Smooth muscle cell (in vitro differentiated cells): ENCODE results near the gene BIRC7. TPM values are rescaled to one million over a fixed set of nuclear protein-coding genes. Genes with fewer than 3 reads are reported as not detected.

Experiments
- DNase-seq: peaks from one replicate; lab custom pipeline; 2025; ENCODE audit not compliant: unreplicated experiment; lab: John Stamatoyannopoulos, UW
- H2AFZ ChIP-seq: fragments of 200-600 bp; sonication (generic); 2 replicates; pipeline ENCODE4 v1.6.0; 2016; ENCODE audit warnings: antibody characterized with exemption, low read depth, mild to moderate bottlenecking
- H3F3A ChIP-seq: fragments of 200-600 bp; sonication (generic); 2 replicates; pipeline ENCODE4 v1.6.0; 2017; ENCODE audit warnings: antibody characterized with exemption, low read depth
- H3K27ac ChIP-seq: fragments of 200-600 bp; sonication (generic); 2 replicates; pipeline ENCODE4 v1.5.1; 2016; ENCODE audit warnings: low read depth, mild to moderate bottlenecking
- H3K27me3 ChIP-seq: fragments of 200-600 bp; sonication (generic); 2 replicates; pipeline ENCODE4 v1.6.1; 2016; ENCODE audit warnings: low read depth, mild to moderate bottlenecking
- H3K36me3 ChIP-seq: fragments of 200-600 bp; sonication (generic); 2 replicates; pipeline ENCODE4 v1.5.1; 2016; ENCODE audit warnings: low read depth
- H3K4me1 ChIP-seq: fragments of 200-600 bp; sonication (generic); 2 replicates; pipeline ENCODE4 v1.5.1; 2016; ENCODE audit warnings: low read depth
- H3K4me2 ChIP-seq: fragments of 200-600 bp; sonication (generic); 2 replicates; pipeline ENCODE4 v1.6.0; 2016; ENCODE audit warnings: mild to moderate bottlenecking
- H3K4me3 ChIP-seq: fragments of 200-600 bp; sonication (generic); 2 replicates; pipeline ENCODE4 v1.5.1; 2016; ENCODE audit warnings: mild to moderate bottlenecking
- H3K79me2 ChIP-seq: fragments of 200-600 bp; sonication (generic); 2 replicates; pipeline ENCODE4 v1.6.0; 2016; ENCODE audit warnings: low read depth, mild to moderate bottlenecking
- H3K9ac ChIP-seq: fragments of 200-600 bp; sonication (generic); 2 replicates; pipeline ENCODE4 v1.6.0; 2016; ENCODE audit warnings: low read depth
- H3K9me3 ChIP-seq: fragments of 200-600 bp; sonication (generic); replicated peaks from 2 replicates; pipeline ENCODE4 v1.5.1; 2016; ENCODE audit warnings: low read depth
- H4K20me1 ChIP-seq: fragments of 200-600 bp; sonication (generic); 2 replicates; pipeline ENCODE4 v1.6.0; 2016; ENCODE audit warnings: low read depth
- WGBS: methylation state at CpG from one replicate; pipeline ENCODE4 v1.1.7; 2016; ENCODE audit warnings: low lambda C conversion rate; 5-methylcytosine and 5-hydroxymethylcytosine counted together
- polyA plus RNA-seq: library from polyadenylated mRNA; unstranded; fragments of >200 nt; fragmentation: Nextera tagmentation; extraction: Ambion mirVana; gene quantifications from 2 replicates; pipeline ENCODE4 v1.2.1, GENCODE V29; 2016
- total RNA-seq: library from RNA; depleted of rRNA; stranded (reverse); fragments of >200 nt; gene quantifications from 2 replicates; pipeline ENCODE4 v1.2.3, GENCODE V29; 2014
- TF ChIP-seq, protein P1 (sequence below): fragments of 200-600 bp; sonication (generic); IDR thresholded peaks from 2 replicates; pipeline ENCODE4 v1.5.1; 2017; ENCODE audit warnings: borderline replicate concordance, mild to moderate bottlenecking, antibody characterized with exemption; ENCODE audit not compliant: insufficient read depth, poor library complexity, severe bottlenecking

The BIRC7 gene
- total and polyA plus RNA-seq, 2 experiments from 2014 or later, result 5.8 to 10.9 TPM

GRCh38 chr20:63261795-63262528, 26.3 kb downstream of the BIRC7 start:
- peak overlapping the region; percentile 90 for H2AFZ ChIP-seq
- H3K27me3 ChIP-seq, result no peaks in the 10 kb centered on the region

DNA sequence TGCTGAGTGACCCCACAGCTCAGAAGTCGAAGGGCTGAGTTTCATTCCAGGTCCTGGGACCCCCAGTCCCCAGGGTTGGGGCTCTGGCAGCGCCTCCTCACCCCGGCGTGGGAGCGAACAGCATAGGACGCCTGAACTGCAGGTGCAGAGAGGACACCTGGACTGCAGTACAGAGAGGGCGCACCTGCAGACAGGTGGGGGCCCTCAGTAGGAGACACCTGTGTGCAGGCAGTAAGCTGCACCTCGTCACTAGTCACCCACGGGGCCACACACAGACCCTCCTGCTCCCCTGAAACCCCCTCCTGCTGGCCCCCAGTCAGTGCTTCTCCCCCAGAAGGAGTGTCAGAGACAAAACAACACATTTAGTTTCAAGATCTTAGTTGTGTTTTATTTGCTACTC, 27.1 kb downstream of the BIRC7 start:
- Histone ChIP-seq H3K27ac (no peak overlapping the region), H3K4me3 (no peak overlapping the region), H3K79me2 (no peaks in the 10 kb centered on the region), H2AFZ (no peak overlapping the region), H3K9me3 (no peaks in the 10 kb centered on the region), H3K27me3 (no peaks in the 10 kb centered on the region), H3K36me3 (no peaks in the 10 kb centered on the region), H3K9ac (no peak overlapping the region), H3F3A (peaks cover 4% of the 10 kb centered on the region), H3K4me2 (no peak overlapping the region), H4K20me1 (no peaks in the 10 kb centered on the region), H3K4me1 (peaks cover 15% of the 10 kb centered on the region)
- 95% methylated on average over 8 of the region's 9 CpGs for WGBS
- TF ChIP-seq, protein P1, sequence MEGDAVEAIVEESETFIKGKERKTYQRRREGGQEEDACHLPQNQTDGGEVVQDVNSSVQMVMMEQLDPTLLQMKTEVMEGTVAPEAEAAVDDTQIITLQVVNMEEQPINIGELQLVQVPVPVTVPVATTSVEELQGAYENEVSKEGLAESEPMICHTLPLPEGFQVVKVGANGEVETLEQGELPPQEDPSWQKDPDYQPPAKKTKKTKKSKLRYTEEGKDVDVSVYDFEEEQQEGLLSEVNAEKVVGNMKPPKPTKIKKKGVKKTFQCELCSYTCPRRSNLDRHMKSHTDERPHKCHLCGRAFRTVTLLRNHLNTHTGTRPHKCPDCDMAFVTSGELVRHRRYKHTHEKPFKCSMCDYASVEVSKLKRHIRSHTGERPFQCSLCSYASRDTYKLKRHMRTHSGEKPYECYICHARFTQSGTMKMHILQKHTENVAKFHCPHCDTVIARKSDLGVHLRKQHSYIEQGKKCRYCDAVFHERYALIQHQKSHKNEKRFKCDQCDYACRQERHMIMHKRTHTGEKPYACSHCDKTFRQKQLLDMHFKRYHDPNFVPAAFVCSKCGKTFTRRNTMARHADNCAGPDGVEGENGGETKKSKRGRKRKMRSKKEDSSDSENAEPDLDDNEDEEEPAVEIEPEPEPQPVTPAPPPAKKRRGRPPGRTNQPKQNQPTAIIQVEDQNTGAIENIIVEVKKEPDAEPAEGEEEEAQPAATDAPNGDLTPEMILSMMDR, result no peak
- DNase-seq, result no peak

More at GRCh38 chr20:63261795-63262528, 26.3 kb downstream of the BIRC7 start:
- Histone ChIP-seq H4K20me1 (no peaks in the 10 kb centered on the region), H3K79me2 (no peaks in the 10 kb centered on the region), H3K4me2 (peak overlapping the region; percentile 45), H3F3A (no peaks in the 10 kb centered on the region), H3K4me1 (peaks cover 13% of the 10 kb centered on the region), H3K27ac (no peak overlapping the region), H3K9me3 (no peaks in the 10 kb centered on the region), H3K9ac (no peak overlapping the region), H3K36me3 (no peaks in the 10 kb centered on the region), H3K4me3 (no peak overlapping the region)
- 76% methylated on average over 17 of the region's 30 CpGs for WGBS
- no peak for DNase-seq
- TF ChIP-seq, protein P1, result no peak

GRCh38 chr20:63264000-63264399, 28.3 kb downstream of the BIRC7 start:
- TF ChIP-seq, protein P1, result no peak
- WGBS, result 91% methylated on average over 10 of the region's 10 CpGs
- H3K27me3 ChIP-seq, result no peaks in the 10 kb centered on the region
- H2AFZ ChIP-seq, result no peak overlapping the region
- no peaks in the 10 kb centered on the region for H4K20me1 ChIP-seq
- H3K27ac ChIP-seq, result no peak overlapping the region
- H3K79me2 ChIP-seq, result no peaks in the 10 kb centered on the region
- no peak overlapping the region for H3K4me2 ChIP-seq
- peaks cover 4% of the 10 kb centered on the region for H3F3A ChIP-seq
- H3K4me3 ChIP-seq, result no peak overlapping the region
- H3K36me3 ChIP-seq, result no peaks in the 10 kb centered on the region
- no peak for DNase-seq
- H3K9ac ChIP-seq, result no peak overlapping the region
- no peaks in the 10 kb centered on the region for H3K9me3 ChIP-seq
- peaks cover 17% of the 10 kb centered on the region for H3K4me1 ChIP-seq

- Histone ChIP-seq H3K27me3 (no peaks in the 10 kb centered on the region), H3K36me3 (no peaks in the 10 kb centered on the region), H3K27ac (no peak overlapping the region), H4K20me1 (no peaks in the 10 kb centered on the region), H3K9me3 (no peaks in the 10 kb centered on the region), H3K4me1 (peaks cover 17% of the 10 kb centered on the region), H3K9ac (no peak overlapping the region), H3K4me2 (no peak overlapping the region), H3K79me2 (no peaks in the 10 kb centered on the region), H2AFZ (no peak overlapping the region), H3K4me3 (no peak overlapping the region), H3F3A (peaks cover 4% of the 10 kb centered on the region)
- WGBS, result 61% methylated on average over 14 of the region's 14 CpGs
- no peak for DNase-seq
- TF ChIP-seq, protein P1, result no peak
Measured at GRCh38 chr20:63264519-63264918, 28.8 kb downstream of the BIRC7 start.
